Stomach (tissue), 4 donors: ENCODE results near the gene CLTC.

ENCODE experiments used
- EP300 ChIP-seq: sonication (generic); formaldehyde crosslinking; IDR thresholded peaks from one replicate; pipeline ENCODE4 v1.6.1; 2017; ENCODE audit warnings: antibody characterized with exemption
- POLR2A ChIP-seq, 4 donors: fragments of 450-650 bp; IDR thresholded peaks; one replicate each; pipeline ENCODE4 v1.6.1; 2016; ENCODE audit warnings: antibody characterized with exemption in 4 of 4, control low read depth in 2 of 4, mild to moderate bottlenecking in 1 of 4, moderate library complexity in 1 of 4
- POLR2AphosphoS5 ChIP-seq, 3 donors: sonication (generic); formaldehyde crosslinking; IDR thresholded peaks; one replicate each; pipeline ENCODE4 v1.6.1; 2016; ENCODE audit warnings: antibody characterized with exemption in 3 of 3
- TF ChIP-seq, protein P1 (sequence below), 7 experiments: fragments of 450-650 bp in 4 of 7; fragments of 200-600 bp in 3 of 7; sonication (generic) in 3 of 7; IDR thresholded peaks; one replicate each; pipeline ENCODE4 v1.5.1; 2016 to 2019; ENCODE audit warnings: antibody characterized with exemption in 7 of 7, control low read depth in 2 of 7, mild to moderate bottlenecking in 1 of 7

DNA sequence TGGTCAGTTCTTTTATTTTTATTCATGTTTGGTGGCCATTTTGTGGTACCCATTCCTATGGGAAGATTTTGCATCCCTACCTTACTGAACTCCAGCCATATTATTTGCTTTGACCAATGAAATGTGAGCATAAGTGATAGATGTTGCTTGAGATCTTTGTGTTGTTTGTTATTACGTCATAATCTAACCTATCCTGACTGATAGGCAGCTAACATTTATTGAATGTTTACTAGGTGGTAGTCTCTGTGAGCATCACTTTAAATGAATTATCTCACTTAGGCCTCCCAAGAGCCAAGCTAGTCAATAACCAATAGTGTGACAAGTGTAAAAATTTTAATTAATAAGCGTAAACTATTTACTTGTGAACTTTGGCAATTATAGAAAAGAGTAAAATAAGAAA is 125.3 kb downstream of the CLTC start:
- TF ChIP-seq POLR2A (IDR thresholded peaks at IDR 0.05) (no peak), POLR2AphosphoS5 (IDR thresholded peaks at IDR 0.05) (no peak), EP300 (no peak)
- TF ChIP-seq, protein P1, sequence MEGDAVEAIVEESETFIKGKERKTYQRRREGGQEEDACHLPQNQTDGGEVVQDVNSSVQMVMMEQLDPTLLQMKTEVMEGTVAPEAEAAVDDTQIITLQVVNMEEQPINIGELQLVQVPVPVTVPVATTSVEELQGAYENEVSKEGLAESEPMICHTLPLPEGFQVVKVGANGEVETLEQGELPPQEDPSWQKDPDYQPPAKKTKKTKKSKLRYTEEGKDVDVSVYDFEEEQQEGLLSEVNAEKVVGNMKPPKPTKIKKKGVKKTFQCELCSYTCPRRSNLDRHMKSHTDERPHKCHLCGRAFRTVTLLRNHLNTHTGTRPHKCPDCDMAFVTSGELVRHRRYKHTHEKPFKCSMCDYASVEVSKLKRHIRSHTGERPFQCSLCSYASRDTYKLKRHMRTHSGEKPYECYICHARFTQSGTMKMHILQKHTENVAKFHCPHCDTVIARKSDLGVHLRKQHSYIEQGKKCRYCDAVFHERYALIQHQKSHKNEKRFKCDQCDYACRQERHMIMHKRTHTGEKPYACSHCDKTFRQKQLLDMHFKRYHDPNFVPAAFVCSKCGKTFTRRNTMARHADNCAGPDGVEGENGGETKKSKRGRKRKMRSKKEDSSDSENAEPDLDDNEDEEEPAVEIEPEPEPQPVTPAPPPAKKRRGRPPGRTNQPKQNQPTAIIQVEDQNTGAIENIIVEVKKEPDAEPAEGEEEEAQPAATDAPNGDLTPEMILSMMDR (IDR thresholded peaks at IDR 0.05), result no peak
